ENCODE measurements around the gene FAM81A.

- no peak for TF ChIP-seq CTCF (optimal IDR thresholded peaks at IDR 0.05 in 1 of 3, IDR thresholded peaks at IDR 0.05 in 1 of 3, conservative IDR thresholded peaks at IDR 0.05 in 1 of 3; ENCODE audit: extremely low read depth in 1 of 3, insufficient read depth in 2 of 3, low read length in 3 of 3)
- no peak for TF ChIP-seq EZH2 (IDR thresholded peaks at IDR 0.05; ENCODE audit: low read length)
Measured at GRCh38 chr15:59396679-59397078, 41.3 kb upstream of the FAM81A start.
